ENCODE data around the gene FOXI1. TPM values are rescaled to one million over a fixed set of nuclear protein-coding genes. Genes with fewer than 3 reads are reported as not detected.

Gene FOXI1
- total RNA-seq, 1 donor from 2014 or later = not detected

DNA sequence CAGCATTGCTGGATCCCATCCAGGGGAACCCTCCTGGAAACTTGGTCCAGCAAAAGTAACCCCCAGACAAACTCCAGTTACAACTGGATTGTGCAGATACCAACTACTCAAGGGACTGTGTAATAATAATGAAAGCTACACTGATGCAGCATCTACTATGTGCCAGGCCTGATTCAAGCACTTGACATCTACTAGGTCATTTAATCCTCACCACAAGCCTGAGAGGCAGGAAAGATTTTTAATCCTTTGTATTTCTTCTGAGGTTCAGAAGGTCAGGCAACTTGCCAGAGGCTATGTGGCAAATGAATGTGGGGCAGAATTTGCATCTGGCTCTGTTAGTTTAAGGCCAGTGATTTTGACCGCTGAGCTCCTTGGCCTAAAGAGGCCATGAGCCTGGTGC is 29.5 kb upstream of the FOXI1 start:
- Histone ChIP-seq H3K4me3 (ENCODE audit: low read depth, low read length) (no peak overlapping the region), H3K27me3 (ENCODE audit: control insufficient read depth, insufficient read depth, low read length) (no peaks in the 10 kb centered on the region), H3K36me3 (ENCODE audit: control insufficient read depth, insufficient read depth, low read length) (no peaks in the 10 kb centered on the region)
- no peak for DNase-seq (ENCODE audit: low read depth)
- TF ChIP-seq, protein P1, sequence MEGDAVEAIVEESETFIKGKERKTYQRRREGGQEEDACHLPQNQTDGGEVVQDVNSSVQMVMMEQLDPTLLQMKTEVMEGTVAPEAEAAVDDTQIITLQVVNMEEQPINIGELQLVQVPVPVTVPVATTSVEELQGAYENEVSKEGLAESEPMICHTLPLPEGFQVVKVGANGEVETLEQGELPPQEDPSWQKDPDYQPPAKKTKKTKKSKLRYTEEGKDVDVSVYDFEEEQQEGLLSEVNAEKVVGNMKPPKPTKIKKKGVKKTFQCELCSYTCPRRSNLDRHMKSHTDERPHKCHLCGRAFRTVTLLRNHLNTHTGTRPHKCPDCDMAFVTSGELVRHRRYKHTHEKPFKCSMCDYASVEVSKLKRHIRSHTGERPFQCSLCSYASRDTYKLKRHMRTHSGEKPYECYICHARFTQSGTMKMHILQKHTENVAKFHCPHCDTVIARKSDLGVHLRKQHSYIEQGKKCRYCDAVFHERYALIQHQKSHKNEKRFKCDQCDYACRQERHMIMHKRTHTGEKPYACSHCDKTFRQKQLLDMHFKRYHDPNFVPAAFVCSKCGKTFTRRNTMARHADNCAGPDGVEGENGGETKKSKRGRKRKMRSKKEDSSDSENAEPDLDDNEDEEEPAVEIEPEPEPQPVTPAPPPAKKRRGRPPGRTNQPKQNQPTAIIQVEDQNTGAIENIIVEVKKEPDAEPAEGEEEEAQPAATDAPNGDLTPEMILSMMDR (IDR thresholded peaks at IDR 0.05; ENCODE audit: insufficient read depth, low read length, poor library complexity, severe bottlenecking) = no peak

- H3K27me3 ChIP-seq (ENCODE audit: control insufficient read depth, insufficient read depth, low read length) = no peaks in the 10 kb centered on the region
- no peaks in the 10 kb centered on the region for H3K36me3 ChIP-seq (ENCODE audit: control insufficient read depth, insufficient read depth, low read length)
- TF ChIP-seq, protein P1 (IDR thresholded peaks at IDR 0.05; ENCODE audit: insufficient read depth, low read length, poor library complexity, severe bottlenecking) = no peak
- H3K4me3 ChIP-seq (ENCODE audit: low read depth, low read length) = no peak overlapping the region
- no peak for DNase-seq (ENCODE audit: low read depth)
Observed at GRCh38 chr5:170076739-170077138, 29.0 kb upstream of the FOXI1 start.

- TF ChIP-seq, protein P1 (IDR thresholded peaks at IDR 0.05; ENCODE audit: insufficient read depth, low read length, poor library complexity, severe bottlenecking) = no peak
- H3K36me3 ChIP-seq (ENCODE audit: control insufficient read depth, insufficient read depth, low read length) = no peaks in the 10 kb centered on the region
- no peak for DNase-seq (ENCODE audit: low read depth)
- no peaks in the 10 kb centered on the region for H3K27me3 ChIP-seq (ENCODE audit: control insufficient read depth, insufficient read depth, low read length)
- H3K4me3 ChIP-seq (ENCODE audit: low read depth, low read length) = no peak overlapping the region
Observed at GRCh38 chr5:170077526-170077925, 28.2 kb upstream of the FOXI1 start.

DNA sequence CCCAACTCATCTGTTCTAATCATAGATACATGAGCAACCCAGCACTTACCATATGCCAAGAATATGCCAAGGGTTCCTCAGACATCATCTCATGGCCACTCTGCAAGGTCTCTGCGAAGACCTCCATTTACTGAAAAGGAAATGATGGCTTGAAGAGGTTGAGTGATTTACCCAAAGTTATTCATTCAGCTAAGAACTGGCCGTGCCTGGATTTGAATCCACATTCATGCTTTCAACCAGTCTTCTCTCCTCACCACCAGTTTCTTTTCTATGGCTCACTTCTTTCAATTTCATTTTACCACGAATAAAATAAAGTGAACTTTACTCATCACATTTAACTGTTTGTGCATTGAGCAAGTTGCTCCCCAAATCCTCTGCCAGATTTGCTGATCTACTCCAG is 27.2 kb upstream of the FOXI1 start:
- H3K36me3 ChIP-seq (ENCODE audit: control insufficient read depth, insufficient read depth, low read length) = no peaks in the 10 kb centered on the region
- no peaks in the 10 kb centered on the region for H3K27me3 ChIP-seq (ENCODE audit: control insufficient read depth, insufficient read depth, low read length)
- no peak overlapping the region for H3K4me3 ChIP-seq (ENCODE audit: low read depth, low read length)
- TF ChIP-seq, protein P1 (IDR thresholded peaks at IDR 0.05; ENCODE audit: insufficient read depth, low read length, poor library complexity, severe bottlenecking) = no peak
- DNase-seq (ENCODE audit: low read depth) = no peak

GRCh38 chr5:170078931-170079330 is 26.8 kb upstream of the FOXI1 start:
- TF ChIP-seq, protein P1 (IDR thresholded peaks at IDR 0.05; ENCODE audit: insufficient read depth, low read length, poor library complexity, severe bottlenecking) = no peak
- Histone ChIP-seq H3K4me3 (ENCODE audit: low read depth, low read length) (no peak overlapping the region), H3K36me3 (ENCODE audit: control insufficient read depth, insufficient read depth, low read length) (no peaks in the 10 kb centered on the region), H3K27me3 (ENCODE audit: control insufficient read depth, insufficient read depth, low read length) (no peaks in the 10 kb centered on the region)
- DNase-seq (ENCODE audit: low read depth) = no peak

DNA sequence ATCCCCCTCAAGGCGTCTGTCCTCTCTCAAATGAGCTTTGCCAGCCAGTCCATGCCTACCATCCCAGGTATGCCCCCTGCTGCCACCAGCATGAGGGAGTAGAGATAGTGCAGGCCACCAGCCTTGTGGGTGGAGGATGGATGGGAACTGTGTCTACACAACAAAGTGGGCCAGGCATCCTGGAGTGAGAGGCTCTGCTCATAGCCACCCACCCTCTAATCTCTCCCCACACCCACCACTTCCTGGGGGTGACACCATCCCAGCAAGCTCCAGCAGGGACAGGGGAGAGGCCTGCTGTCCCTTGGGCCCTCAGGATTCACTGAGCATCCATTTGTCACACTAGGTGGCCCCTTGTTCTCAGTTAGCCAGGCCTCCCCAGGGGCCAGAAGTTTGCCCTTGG is 25.5 kb upstream of the FOXI1 start:
- TF ChIP-seq, protein P1 (IDR thresholded peaks at IDR 0.05; ENCODE audit: insufficient read depth, low read length, poor library complexity, severe bottlenecking) = no peak
- no peak for DNase-seq (ENCODE audit: low read depth)
- H3K4me3 ChIP-seq (ENCODE audit: low read depth, low read length) = no peak overlapping the region
- no peaks in the 10 kb centered on the region for H3K27me3 ChIP-seq (ENCODE audit: control insufficient read depth, insufficient read depth, low read length)
- H3K36me3 ChIP-seq (ENCODE audit: control insufficient read depth, insufficient read depth, low read length) = no peaks in the 10 kb centered on the region
